SK-N-SH (cell line): ENCODE results near the gene GDPD4. TPM values are rescaled to one million over a fixed set of nuclear protein-coding genes. Genes with fewer than 3 reads are reported as not detected.
A peak's percentile ranks its signal among the peaks of the same experiment; 100 is the strongest.

Source experiments
- CTCF ChIA-PET: fragments of 300-600, 350-600 bp; formaldehyde crosslinking; extraction: SDS; loops from one replicate; lab custom pipeline; 2021; lab: Yijun Ruan, JAX
- POLR2A ChIA-PET: fragments of 350-600 bp; sonication (Branson Sonifier 250); formaldehyde crosslinking; extraction: SDS; loops from one replicate; lab custom pipeline; 2020; ENCODE audit warnings: antibody characterized with exemption, inconsistent platforms; lab: Yijun Ruan, JAX
- DNase-seq: peaks from one replicate; pipeline ENCODE4 v3.0.0; 2012
- H2AFZ ChIP-seq: fragments of 200-600 bp; sonication (generic); 2 replicates; pipeline ENCODE4 v1.8.1; 2016; ENCODE audit warnings: antibody characterized with exemption, mild to moderate bottlenecking, low read depth
- H3F3A ChIP-seq: fragments of 200-600 bp; sonication (generic); replicated peaks from 2 replicates; pipeline ENCODE3; 2016; ENCODE audit warnings: antibody characterized with exemption, mild to moderate bottlenecking; ENCODE audit not compliant: insufficient read depth
- H3K27ac ChIP-seq, 2 experiments: fragments of 200-500 bp in 1 of 2; fragments of 200-600 bp in 1 of 2; sonication (Bioruptor generic) in 1 of 2; sonication (generic), shearing (Covaris generic) in 1 of 2; 2 replicates each; pipeline versions ENCODE4 v1.5.1 to v1.6.1; 2014 to 2016; ENCODE audit warnings: low read depth in 2 of 2, inconsistent platforms in 1 of 2, low read length in 1 of 2, mild to moderate bottlenecking in 1 of 2, mixed read lengths in 1 of 2
- H3K27me3 ChIP-seq: fragments of 200-600 bp; sonication (generic), shearing (Covaris generic); 2 replicates; pipeline ENCODE4 v1.6.1; 2016; ENCODE audit warnings: mixed run types; ENCODE audit not compliant: insufficient read depth
- H3K36me3 ChIP-seq, 2 experiments: fragments of 200-500 bp in 1 of 2; fragments of 200-600 bp in 1 of 2; sonication (Bioruptor generic) in 1 of 2; sonication (generic) in 1 of 2; replicated peaks in 1 of 2; 2 replicates each; pipeline versions ENCODE3 to v1.5.1; 2014 to 2016; ENCODE audit warnings: low read length in 1 of 2, mild to moderate bottlenecking in 1 of 2; ENCODE audit not compliant: insufficient read depth in 2 of 2, control insufficient read depth in 1 of 2
- H3K4me1 ChIP-seq, 2 experiments: fragments of 200-500 bp in 1 of 2; fragments of 200-600 bp in 1 of 2; sonication (Bioruptor generic) in 1 of 2; sonication (generic), shearing (Covaris generic) in 1 of 2; 2 replicates each; pipeline versions ENCODE4 v1.5.1 to v1.6.1; 2014 to 2016; ENCODE audit warnings: low read depth in 1 of 2, low read length in 1 of 2, mixed run types in 1 of 2; ENCODE audit not compliant: insufficient read depth in 2 of 2, control insufficient read depth in 1 of 2
- H3K4me2 ChIP-seq: fragments of 200-600 bp; sonication (generic), shearing (Covaris generic); 2 replicates; pipeline ENCODE4 v1.6.1; 2017; ENCODE audit warnings: mixed run types
- H3K4me3 ChIP-seq, 2 experiments: fragments of 200-500 bp in 1 of 2; fragments of 200-600 bp in 1 of 2; sonication (Bioruptor generic) in 1 of 2; sonication (generic), shearing (Covaris generic) in 1 of 2; 2 replicates each; pipeline versions ENCODE4 v1.5.1 to v1.8.1; 2014 to 2016; ENCODE audit warnings: low read depth in 2 of 2, inconsistent platforms in 1 of 2, low read length in 1 of 2, mild to moderate bottlenecking in 1 of 2, mixed read lengths in 1 of 2, moderate library complexity in 1 of 2
- H3K79me2 ChIP-seq: fragments of 200-600 bp; sonication (generic); 2 replicates; pipeline ENCODE4 v1.8.1; 2017; ENCODE audit warnings: mild to moderate bottlenecking; ENCODE audit not compliant: insufficient read depth
- H3K9ac ChIP-seq: fragments of 200-600 bp; sonication (generic); 2 replicates; pipeline ENCODE4 v1.6.1; 2017; ENCODE audit warnings: mixed run types
- H3K9me2 ChIP-seq: fragments of 200-600 bp; sonication (generic); 2 replicates; pipeline ENCODE4 v1.6.1; 2017; ENCODE audit warnings: mixed run types
- H3K9me3 ChIP-seq: fragments of 200-600 bp; sonication (generic); 2 replicates; pipeline ENCODE4 v1.6.1; 2017; ENCODE audit warnings: mixed run types, mild to moderate bottlenecking, moderate library complexity
- H4K20me1 ChIP-seq: fragments of 200-600 bp; sonication (generic); 2 replicates; pipeline ENCODE4 v1.6.1; 2017; ENCODE audit warnings: mild to moderate bottlenecking, mixed run types; ENCODE audit not compliant: insufficient read depth
- CHD2 ChIP-seq: fragments of 150-350 bp; IDR thresholded peaks from 2 replicates; pipeline ENCODE4 v1.6.1; 2018; ENCODE audit warnings: low read length; ENCODE audit not compliant: partially characterized antibody
- EP300 ChIP-seq, 2 experiments: IDR thresholded peaks; 2 replicates each; pipeline versions ENCODE4 v1.4.0 to v1.6.1; 2012; ENCODE audit warnings: borderline replicate concordance in 1 of 2, low read depth in 1 of 2, low read length in 1 of 2
- EZH2phosphoT487 ChIP-seq: fragments of 200-600 bp; sonication (generic); IDR thresholded peaks from 2 replicates; pipeline ENCODE4 v1.6.1; 2017; ENCODE audit warnings: low read depth, mixed run types, mild to moderate bottlenecking, antibody characterized with exemption, moderate library complexity, borderline replicate concordance
- FOXJ3 ChIP-seq: sonication (generic); formaldehyde crosslinking; IDR thresholded peaks from 2 replicates; pipeline ENCODE4 v1.5.1; 2020; ENCODE audit warnings: mild to moderate bottlenecking, missing genetic modification reagents
- FOXM1 ChIP-seq: IDR thresholded peaks from 2 replicates; pipeline ENCODE4 v1.4.0; 2012; ENCODE audit warnings: low read depth, mild to moderate bottlenecking
- GATA2 ChIP-seq: sonication (generic); formaldehyde crosslinking; IDR thresholded peaks from 2 replicates; pipeline ENCODE4 v1.5.0; 2020; ENCODE audit warnings: mild to moderate bottlenecking, missing genetic modification reagents
- MXI1 ChIP-seq: IDR thresholded peaks from 2 replicates; pipeline ENCODE4 v1.6.1; 2012; ENCODE audit warnings: mild to moderate bottlenecking, low read depth, low read length, improper control_type of control experiment
- NFIC ChIP-seq: IDR thresholded peaks from 2 replicates; pipeline ENCODE4 v1.4.0; 2012; ENCODE audit warnings: borderline replicate concordance
- NRF1 ChIP-seq: IDR thresholded peaks from 2 replicates; pipeline ENCODE4 v1.6.1; 2012; ENCODE audit warnings: low read depth, mild to moderate bottlenecking, low read length
- RAD21 ChIP-seq: IDR thresholded peaks from 2 replicates; pipeline ENCODE4 v1.6.1; 2012; ENCODE audit warnings: mild to moderate bottlenecking, low read length
- RCOR1 ChIP-seq: fragments of 150-350 bp; IDR thresholded peaks from 2 replicates; pipeline ENCODE4 v1.6.1; 2017; ENCODE audit warnings: antibody characterized with exemption, low read length
- RFX5 ChIP-seq: IDR thresholded peaks from 2 replicates; pipeline ENCODE4 v1.6.1; 2012; ENCODE audit warnings: mild to moderate bottlenecking, improper control_type of control experiment, low read length
- SIN3A ChIP-seq: IDR thresholded peaks from 2 replicates; pipeline ENCODE4 v1.6.1; 2012; ENCODE audit warnings: low read depth, mild to moderate bottlenecking, low read length, moderate library complexity, borderline replicate concordance
- SMC3 ChIP-seq: IDR thresholded peaks from 2 replicates; pipeline ENCODE4 v1.6.1; 2012; ENCODE audit warnings: low read depth, low read length, improper control_type of control experiment
- TAF1 ChIP-seq: IDR thresholded peaks from 2 replicates; pipeline ENCODE4 v1.6.1; 2012; ENCODE audit warnings: low read depth, mild to moderate bottlenecking, low read length, moderate library complexity, borderline replicate concordance
- TEAD4 ChIP-seq: IDR thresholded peaks from 2 replicates; pipeline ENCODE4 v1.4.0; 2012; ENCODE audit warnings: mild to moderate bottlenecking, borderline replicate concordance; ENCODE audit not compliant: insufficient read depth
- YY1 ChIP-seq: IDR thresholded peaks from 2 replicates; pipeline ENCODE4 v1.4.0; 2012; ENCODE audit warnings: low read depth, mild to moderate bottlenecking
- WGBS: methylation state at CpG from one replicate; pipeline ENCODE4 v1.1.6; 2017; ENCODE audit warnings: low lambda C conversion rate; 5-methylcytosine and 5-hydroxymethylcytosine counted together
- polyA plus RNA-seq, 3 experiments: library from polyadenylated mRNA; depleted of rRNA; stranded (reverse); fragments of >200 nt; gene quantifications; 2 replicates each; pipeline ENCODE4 v1.2.3, GENCODE V29; 2012
- TF ChIP-seq, protein P1 (sequence below): IDR thresholded peaks from 2 replicates; pipeline ENCODE4 v1.4.0; 2012; ENCODE audit warnings: low read depth
- TF ChIP-seq, protein P2 (sequence below): IDR thresholded peaks from 2 replicates; pipeline ENCODE4 v1.4.0; 2012; ENCODE audit warnings: low read depth, borderline replicate concordance
- TF ChIP-seq, protein P3 (sequence below): IDR thresholded peaks from 2 replicates; pipeline ENCODE4 v1.4.0; 2012; ENCODE audit warnings: low read depth, borderline replicate concordance
- TF ChIP-seq, protein P4 (sequence below): IDR thresholded peaks from 2 replicates; pipeline ENCODE4 v1.6.1; 2012; ENCODE audit warnings: mild to moderate bottlenecking, low read depth, low read length, moderate library complexity
- TF ChIP-seq, protein P5 (sequence below): IDR thresholded peaks from 2 replicates; pipeline ENCODE4; 2012

Gene GDPD4
- polyA plus RNA-seq, 1 of the 3 experiments (the other 2 are of a cell fraction) = not detected

DNA sequence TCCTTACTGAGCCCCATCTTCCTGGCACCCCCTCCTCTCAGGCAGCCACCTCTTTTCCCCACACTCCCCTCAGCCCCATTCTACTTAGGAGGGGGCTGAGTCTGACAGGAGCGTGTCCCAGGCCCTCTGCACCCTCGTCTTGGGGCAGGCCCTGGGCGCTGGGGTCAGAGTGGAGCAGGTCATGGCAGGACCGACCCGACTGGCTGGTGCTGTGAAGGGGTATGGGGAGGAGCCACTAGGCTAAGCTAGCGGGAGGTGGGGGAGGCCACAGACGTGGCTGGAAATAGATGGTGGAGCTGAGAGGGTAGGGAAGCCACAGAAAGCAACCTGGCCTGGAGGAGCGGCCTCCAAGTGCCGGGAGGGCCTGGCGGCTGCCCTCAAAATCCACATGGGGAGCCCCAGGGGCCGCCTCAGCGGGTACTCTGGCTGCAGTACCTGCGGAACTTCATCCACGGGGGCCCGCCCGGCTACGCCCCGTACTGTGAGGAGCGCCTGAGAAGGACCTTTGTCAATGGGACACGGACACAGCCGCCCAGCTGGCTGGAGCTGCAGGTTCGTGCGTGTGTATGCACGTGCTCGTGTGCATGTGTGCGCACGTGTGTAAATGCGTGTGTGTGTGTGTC lies 111.8 kb downstream of the GDPD4 start (continued):
- TF ChIP-seq EZH2phosphoT487 = no peak
- no peak for TF ChIP-seq TAF1
- no peak for TF ChIP-seq SMC3
- no peak for TF ChIP-seq YY1
- no peak for TF ChIP-seq RAD21
- no peak for TF ChIP-seq TEAD4
- TF ChIP-seq SIN3A = no peak
- TF ChIP-seq NRF1 = no peak
- TF ChIP-seq, protein P1, sequence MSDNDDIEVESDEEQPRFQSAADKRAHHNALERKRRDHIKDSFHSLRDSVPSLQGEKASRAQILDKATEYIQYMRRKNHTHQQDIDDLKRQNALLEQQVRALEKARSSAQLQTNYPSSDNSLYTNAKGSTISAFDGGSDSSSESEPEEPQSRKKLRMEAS = no peak
- TF ChIP-seq, all 33 proteins: peak for 0

DNA sequence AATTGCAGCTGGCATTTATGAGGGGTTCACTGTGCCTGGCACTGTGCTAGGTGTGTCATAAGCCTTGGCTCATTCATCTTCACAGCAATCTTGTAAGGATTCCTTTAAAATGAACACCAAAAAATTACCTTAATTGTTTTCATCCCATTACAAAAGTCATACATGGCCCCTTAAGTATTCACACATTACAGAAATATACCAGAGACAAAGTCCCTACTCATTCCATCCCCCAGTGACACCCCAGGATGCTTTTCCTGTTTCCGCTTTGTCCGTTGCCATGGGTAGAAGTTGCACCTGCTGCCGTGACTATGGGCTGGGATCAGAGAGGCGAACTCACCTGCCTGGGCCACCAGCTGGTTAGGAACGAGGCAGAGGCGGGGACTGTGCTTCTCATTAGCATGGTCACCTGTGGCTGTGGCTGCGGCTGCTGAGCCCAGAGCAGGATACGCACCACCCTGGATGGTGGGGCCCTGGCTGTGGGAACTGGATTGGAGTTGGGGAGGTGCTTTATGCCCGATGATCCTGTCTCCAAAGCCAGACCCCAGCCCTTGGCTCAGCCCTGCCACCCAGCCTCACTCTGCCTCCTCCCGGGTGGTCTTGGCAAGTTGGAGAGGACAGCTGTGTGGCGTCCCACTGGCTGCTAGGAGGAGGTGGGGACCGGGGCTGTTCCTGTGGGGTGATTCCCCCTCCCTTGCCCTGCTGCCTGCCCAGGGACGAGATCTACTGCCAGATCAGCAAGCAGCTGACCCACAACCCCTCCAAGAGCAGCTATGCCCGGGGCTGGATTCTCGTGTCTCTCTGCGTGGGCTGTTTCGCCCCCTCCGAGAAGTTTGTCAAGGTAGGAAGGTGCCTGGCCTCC lies 112.6 kb downstream of the GDPD4 start:
- H3K36me3 ChIP-seq = no peaks in the 10 kb centered on the region
- H3F3A ChIP-seq = no peaks in the 10 kb centered on the region
- H4K20me1 ChIP-seq = no peaks in the 10 kb centered on the region
- CTCF ChIA-PET = interaction anchor here (0.6 to 11.8 kb wide), 40 partner anchors 7 to 460 kb away, joined by 3 to 270 read pairs (median 4); partner anchors contain the start of gene MYO7A
- DNase-seq = no peak
- H3K27ac ChIP-seq = no peak overlapping the region
- H3K79me2 ChIP-seq = no peaks in the 10 kb centered on the region
- H3K4me1 ChIP-seq = no peaks in the 10 kb centered on the region
- no peak overlapping the region for H3K4me2 ChIP-seq
- no peaks in the 10 kb centered on the region for H3K9me3 ChIP-seq
- POLR2A ChIA-PET = no interaction called here
- H3K4me3 ChIP-seq = peak overlapping the region in 1 of 2 experiments; percentile 14; a peak in 1 of 4 replicates
- 72% methylated on average over 8 of the region's 18 CpGs for WGBS
- no peak overlapping the region for H2AFZ ChIP-seq
- H3K9ac ChIP-seq = no peak overlapping the region
- H3K27me3 ChIP-seq = no peaks in the 10 kb centered on the region
- no peaks in the 10 kb centered on the region for H3K9me2 ChIP-seq
- TF ChIP-seq, protein P1 = no peak
- TF ChIP-seq FOXM1 (no peak), SIN3A (no peak), RCOR1 (no peak), FOXJ3 (no peak), RAD21 (no peak), EP300 (IDR thresholded peaks at IDR 0.05; ENCODE audit: borderline replicate concordance in 1 of 2, low read depth in 1 of 2, low read length in 1 of 2) (no peak), GATA2 (no peak), CHD2 (no peak), MXI1 (no peak), RFX5 (no peak), NFIC (no peak)
- TF ChIP-seq, protein P2, sequence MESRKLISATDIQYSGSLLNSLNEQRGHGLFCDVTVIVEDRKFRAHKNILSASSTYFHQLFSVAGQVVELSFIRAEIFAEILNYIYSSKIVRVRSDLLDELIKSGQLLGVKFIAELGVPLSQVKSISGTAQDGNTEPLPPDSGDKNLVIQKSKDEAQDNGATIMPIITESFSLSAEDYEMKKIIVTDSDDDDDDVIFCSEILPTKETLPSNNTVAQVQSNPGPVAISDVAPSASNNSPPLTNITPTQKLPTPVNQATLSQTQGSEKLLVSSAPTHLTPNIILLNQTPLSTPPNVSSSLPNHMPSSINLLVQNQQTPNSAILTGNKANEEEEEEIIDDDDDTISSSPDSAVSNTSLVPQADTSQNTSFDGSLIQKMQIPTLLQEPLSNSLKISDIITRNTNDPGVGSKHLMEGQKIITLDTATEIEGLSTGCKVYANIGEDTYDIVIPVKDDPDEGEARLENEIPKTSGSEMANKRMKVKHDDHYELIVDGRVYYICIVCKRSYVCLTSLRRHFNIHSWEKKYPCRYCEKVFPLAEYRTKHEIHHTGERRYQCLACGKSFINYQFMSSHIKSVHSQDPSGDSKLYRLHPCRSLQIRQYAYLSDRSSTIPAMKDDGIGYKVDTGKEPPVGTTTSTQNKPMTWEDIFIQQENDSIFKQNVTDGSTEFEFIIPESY = no peak
- TF ChIP-seq, protein P3, sequence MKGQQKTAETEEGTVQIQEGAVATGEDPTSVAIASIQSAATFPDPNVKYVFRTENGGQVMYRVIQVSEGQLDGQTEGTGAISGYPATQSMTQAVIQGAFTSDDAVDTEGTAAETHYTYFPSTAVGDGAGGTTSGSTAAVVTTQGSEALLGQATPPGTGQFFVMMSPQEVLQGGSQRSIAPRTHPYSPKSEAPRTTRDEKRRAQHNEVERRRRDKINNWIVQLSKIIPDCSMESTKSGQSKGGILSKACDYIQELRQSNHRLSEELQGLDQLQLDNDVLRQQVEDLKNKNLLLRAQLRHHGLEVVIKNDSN = no peak
- TF ChIP-seq, protein P4, sequence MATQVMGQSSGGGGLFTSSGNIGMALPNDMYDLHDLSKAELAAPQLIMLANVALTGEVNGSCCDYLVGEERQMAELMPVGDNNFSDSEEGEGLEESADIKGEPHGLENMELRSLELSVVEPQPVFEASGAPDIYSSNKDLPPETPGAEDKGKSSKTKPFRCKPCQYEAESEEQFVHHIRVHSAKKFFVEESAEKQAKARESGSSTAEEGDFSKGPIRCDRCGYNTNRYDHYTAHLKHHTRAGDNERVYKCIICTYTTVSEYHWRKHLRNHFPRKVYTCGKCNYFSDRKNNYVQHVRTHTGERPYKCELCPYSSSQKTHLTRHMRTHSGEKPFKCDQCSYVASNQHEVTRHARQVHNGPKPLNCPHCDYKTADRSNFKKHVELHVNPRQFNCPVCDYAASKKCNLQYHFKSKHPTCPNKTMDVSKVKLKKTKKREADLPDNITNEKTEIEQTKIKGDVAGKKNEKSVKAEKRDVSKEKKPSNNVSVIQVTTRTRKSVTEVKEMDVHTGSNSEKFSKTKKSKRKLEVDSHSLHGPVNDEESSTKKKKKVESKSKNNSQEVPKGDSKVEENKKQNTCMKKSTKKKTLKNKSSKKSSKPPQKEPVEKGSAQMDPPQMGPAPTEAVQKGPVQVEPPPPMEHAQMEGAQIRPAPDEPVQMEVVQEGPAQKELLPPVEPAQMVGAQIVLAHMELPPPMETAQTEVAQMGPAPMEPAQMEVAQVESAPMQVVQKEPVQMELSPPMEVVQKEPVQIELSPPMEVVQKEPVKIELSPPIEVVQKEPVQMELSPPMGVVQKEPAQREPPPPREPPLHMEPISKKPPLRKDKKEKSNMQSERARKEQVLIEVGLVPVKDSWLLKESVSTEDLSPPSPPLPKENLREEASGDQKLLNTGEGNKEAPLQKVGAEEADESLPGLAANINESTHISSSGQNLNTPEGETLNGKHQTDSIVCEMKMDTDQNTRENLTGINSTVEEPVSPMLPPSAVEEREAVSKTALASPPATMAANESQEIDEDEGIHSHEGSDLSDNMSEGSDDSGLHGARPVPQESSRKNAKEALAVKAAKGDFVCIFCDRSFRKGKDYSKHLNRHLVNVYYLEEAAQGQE = no peak
- TF ChIP-seq, protein P5, sequence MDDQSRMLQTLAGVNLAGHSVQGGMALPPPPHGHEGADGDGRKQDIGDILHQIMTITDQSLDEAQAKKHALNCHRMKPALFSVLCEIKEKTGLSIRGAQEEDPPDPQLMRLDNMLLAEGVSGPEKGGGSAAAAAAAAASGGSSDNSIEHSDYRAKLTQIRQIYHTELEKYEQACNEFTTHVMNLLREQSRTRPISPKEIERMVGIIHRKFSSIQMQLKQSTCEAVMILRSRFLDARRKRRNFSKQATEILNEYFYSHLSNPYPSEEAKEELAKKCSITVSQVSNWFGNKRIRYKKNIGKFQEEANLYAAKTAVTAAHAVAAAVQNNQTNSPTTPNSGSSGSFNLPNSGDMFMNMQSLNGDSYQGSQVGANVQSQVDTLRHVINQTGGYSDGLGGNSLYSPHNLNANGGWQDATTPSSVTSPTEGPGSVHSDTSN = no peak
